Stimulated activated CD4-positive, alpha-beta T cell treated with anti-CD3 and anti-CD28 coated beads, Interleukin-2, amount 100 ng/mL, for 48 hours (primary cell): ENCODE results near the gene ABR.
"Not testable (repeated sequence)": the region's sequence is repeated elsewhere in the genome, so short reads cannot be mapped to it uniquely, and the experiment has no call there.

ENCODE experiments used
- DNase-seq, 2 donors: peaks; one replicate each; pipeline ENCODE4 v3.0.0-alpha.2; 2020

The ABR gene

DNA sequence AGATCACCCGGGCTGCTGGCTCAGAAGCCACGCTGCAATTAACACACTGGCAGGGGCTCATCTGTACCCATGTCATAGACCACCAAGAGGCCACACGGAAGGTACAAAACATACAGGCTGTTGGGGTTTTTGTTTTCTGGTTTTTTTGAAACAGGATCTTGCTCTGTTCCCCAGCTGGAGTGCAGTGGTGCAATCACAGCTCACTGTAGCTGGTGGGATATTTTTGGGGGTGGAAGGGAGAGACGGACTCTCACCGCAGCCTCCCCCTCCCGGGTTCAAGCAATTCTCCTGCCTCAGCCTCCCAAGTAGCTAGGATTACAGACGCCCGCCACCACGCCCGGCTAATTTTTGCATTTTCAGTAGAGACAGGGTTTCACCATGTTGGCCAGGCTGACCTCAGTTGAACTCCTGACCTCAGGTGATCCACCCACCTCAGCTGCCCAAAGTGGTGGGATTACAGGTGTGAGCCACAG lies 19.5 kb upstream of the ABR start:
- not testable (repeated sequence) for DNase-seq

DNA sequence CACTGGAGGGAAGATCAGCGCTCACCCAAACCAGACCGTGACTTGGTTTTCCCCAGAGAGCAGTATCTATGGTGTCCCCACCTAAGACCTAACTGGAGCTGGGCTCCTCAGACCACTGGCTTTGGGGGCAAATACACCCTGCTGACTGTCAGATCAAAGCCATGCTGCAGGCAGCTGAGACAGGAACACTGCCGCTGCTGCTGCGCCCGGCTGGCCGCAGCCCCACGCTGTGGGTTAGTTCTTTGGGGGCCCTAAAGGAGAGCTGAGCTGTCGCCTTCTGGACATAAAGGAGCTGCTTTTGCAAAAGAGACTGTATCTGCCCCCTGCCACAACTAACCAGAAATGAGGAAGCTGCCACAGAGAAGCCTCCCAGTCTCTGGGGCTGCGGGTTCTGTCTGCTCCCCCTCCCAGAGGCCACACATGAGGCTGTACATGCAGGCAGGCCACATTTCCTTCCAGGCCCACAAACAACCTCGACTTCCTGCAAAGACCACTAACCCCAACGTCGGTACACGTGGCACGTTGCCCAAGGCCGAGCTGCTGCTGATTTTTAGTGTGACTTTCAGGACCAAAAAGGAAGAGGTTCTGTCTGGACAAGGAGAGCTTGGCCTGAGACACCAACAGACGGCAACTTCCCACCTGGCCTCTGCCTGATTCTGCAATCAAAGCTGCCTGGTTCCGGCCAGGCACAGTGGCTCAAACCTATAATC lies 18.2 kb upstream of the ABR start:
- DNase-seq: no peak

GRCh38 chr17:1197379-1197778 lies 17.6 kb upstream of the ABR start:
- no peak for DNase-seq

DNA sequence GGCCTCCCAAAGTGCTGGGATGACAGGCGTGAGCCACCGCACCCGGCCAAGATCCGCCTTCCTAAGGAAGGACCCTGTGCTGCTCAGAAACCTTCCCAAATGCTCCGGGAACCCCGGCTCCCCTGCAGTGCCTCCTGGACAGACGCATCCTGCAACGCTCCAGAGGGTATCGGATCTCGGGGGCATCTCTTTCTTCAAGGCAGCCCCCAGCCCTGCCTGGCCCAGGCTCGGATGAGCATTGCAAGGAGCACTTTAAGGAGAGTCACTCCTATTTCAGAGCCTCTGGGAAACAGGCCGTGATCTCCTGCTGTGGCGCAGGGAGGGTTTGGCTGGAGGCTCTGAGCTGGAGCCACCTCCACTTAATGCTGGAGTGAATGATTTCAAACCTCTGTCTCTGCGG lies 17.2 kb upstream of the ABR start:
- DNase-seq: no peak

- no peak for DNase-seq
Measured at GRCh38 chr17:1192911-1193699, 13.3 kb upstream of the ABR start.

DNA sequence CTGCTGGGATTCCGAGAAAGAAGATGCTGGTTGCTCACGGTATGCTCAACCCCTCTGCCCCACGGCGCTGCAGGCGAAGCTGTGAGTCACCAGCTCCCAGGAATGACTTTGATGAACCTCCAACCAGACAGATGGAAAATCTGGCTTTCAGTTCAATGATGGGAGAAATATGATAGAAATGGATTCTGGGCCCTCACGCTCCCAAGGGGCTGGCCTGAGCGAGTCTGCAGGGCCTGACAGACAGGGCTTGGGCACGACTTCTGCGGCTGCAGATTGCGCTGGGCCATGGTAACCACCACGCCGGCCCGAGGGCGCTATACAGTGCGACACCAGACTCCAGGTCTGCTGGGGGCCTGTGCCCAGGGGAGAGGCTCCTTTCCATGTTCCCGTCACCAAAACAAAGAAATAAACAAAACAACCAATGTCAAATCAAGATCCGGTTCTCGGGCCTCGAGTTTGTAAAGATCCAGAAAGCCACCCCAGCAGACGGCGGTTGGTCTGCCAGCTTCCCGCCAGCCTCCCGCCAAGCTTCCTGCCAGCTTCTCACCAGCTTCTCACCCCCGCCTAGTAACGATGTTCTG lies 11.1 kb upstream of the ABR start:
- no peak for DNase-seq

- DNase-seq: no peak
Measured at GRCh38 chr17:1188812-1189504, 9.2 kb upstream of the ABR start.

- DNase-seq: peak; percentile 61 to 82
Measured at GRCh38 chr17:1186923-1187771, 7.4 kb upstream of the ABR start.

DNA sequence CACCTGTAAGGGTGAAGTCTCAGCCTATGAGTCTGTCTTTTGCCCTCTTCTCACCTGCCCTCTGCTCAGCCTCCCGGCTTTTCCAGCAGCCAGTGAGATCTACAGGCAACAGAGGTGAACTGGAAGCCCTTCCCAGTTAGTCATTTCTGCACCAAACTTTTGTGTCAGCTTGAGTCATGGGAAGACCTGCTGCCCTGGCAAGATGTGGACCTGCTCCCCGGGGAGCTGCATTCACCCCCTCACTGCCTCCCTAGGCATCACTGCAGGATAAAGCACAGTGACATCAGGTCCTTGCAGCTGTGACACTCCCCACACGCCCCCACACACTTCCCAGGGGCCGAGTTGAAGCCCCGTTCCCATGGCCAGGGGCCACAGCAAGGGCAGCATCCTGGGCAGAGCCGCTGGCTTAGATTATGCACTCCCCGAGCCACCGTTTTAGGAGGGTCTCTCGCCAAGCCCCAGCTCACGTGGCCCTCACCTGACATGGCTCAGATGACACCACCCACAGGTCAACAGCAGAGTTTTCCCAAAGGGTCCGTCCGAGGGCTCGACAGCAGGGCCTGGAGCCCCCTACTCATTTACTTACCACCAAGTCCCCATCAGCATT lies 6.5 kb upstream of the ABR start:
- DNase-seq: no peak

- DNase-seq: no peak
Measured at GRCh38 chr17:1183171-1183873, 3.5 kb upstream of the ABR start.

GRCh38 chr17:1182811-1183170 lies 3.0 kb upstream of the ABR start:
- no peak for DNase-seq

DNA sequence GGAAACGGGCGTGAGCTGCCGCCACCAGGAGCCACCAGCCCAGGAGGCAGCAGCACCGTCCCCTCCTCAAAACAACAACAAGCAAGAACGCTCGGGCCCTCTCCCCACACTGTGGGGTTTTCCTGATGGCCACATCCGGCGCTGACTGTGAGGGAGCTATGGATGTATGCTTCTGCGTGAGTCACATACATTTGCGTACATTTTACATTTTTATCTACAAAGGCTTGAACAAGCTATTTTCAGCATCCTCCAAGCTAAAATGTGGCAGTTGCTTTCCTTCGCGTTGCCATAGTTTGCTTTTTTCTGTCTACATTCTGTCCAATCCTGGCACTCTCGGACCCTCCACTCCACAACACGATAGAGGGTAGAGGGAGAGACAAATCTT lies 2.0 kb upstream of the ABR start:
- no peak for DNase-seq

- no peak for DNase-seq
Measured at GRCh38 chr17:1180958-1181752, 1.4 kb upstream of the ABR start.

- DNase-seq: no peak
Measured at GRCh38 chr17:1179112-1179817, 516 bp downstream of the ABR start.

DNA sequence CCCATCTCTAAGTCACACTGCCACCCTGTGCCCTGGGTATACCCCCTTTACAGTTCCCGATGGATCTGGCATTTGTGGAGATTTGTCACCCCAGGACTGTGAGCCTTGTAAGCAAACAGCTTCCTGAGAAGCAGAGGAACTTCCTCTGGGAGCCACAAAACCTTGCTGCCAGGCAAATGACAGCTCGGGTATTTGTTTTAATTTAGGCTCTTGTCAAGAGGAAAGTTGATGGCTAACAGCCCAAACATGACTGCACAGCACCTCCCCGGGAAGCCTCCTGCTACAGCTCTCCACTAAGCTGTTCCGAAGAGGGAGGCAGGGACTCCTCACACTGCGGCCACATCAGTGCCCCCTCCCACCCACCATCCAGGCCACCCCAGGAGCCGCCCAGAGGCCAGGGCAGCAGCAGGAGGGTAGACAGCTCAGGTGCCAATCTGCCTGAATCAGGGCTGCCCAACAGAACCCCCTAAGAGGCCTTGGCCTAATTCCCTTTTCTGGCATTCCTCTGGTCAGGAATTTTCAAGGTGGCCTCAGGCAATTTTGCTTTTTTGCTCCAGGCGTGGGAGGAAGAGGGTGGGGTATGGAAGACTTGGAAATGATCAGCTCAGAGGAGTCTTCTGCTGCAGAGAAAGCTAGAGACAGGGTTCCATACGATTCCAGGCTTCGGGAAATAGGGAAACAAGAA lies 2.6 kb downstream of the ABR start:
- DNase-seq: no peak

- no peak for DNase-seq
Measured at GRCh38 chr17:1174263-1174880, 5.4 kb downstream of the ABR start.

DNA sequence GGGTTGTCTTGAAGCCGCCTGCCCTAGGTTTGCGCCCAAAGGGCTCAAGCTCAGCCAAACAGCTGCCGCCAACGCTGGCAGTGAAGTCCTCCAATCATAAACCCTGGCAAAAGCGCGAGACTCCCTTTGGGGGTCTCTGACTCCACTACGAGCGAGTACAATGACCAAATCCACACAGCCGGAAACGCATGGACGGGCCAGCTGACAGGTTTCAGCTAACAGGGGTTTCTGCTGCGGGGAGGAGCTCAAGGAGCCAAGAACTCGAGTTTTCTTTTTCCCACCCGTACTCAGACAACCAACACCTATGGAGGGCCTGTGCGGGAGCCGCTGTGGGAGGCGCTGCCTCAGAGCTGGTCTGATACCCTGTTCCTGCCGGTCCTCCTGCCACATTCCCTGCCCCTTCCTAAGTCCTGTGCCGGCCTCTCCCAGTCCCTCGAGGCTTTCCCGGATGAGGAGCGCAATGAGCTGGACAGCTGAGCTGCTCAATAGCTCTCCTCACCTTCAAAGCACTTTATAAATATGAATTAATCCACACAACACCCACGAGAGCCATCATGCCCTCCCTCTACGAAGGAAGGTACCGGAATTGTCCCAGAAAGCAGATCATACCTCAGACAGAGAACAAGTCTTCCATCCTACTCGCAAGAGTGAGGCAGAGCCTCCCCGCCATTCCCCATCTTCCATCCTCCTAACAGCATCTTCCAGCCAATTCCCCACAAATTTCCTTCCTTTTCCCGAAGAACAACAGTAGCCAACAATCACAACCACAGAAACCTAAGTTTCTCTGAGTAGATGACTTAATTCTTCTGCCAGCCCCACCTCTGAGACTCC lies 6.1 kb downstream of the ABR start:
- no peak for DNase-seq

DNA sequence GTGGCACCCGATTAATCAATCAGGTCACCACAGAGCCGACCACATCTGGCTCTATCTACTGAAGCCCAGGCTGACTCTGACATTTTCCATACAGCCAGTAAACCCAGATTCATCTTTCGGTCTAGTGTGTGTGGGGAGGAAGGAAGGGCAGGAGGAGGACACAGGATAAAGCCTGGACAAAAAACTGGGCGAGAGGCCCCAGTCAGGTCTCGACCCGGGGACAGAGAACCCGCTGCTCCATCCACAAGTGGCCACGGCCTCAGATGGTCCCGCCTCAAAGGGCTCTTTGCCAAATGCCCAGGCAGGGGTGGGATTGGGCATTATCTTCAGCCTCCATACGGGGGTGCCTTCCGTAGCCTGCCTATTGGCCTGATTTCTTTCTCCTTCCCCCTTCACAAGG lies 7.8 kb downstream of the ABR start:
- DNase-seq: no peak
